Measurements from ENCODE around the gene REC114.

- TF ChIP-seq ZNF232 (CRISPR knock-in tag; IDR thresholded peaks at IDR 0.05) (no peak), E2F1 (CRISPR knock-in tag; IDR thresholded peaks at IDR 0.05) (no peak), ZBTB21 (CRISPR knock-in tag; IDR thresholded peaks at IDR 0.05; ENCODE audit: borderline replicate concordance) (no peak), ZNF219 (CRISPR knock-in tag; IDR thresholded peaks at IDR 0.05; ENCODE audit: borderline replicate concordance) (no peak), JUN (CRISPR knock-in tag; IDR thresholded peaks at IDR 0.05) (no peak), TCF7 (CRISPR knock-in tag; IDR thresholded peaks at IDR 0.05; ENCODE audit: low read depth) (no peak)
Measured at GRCh38 chr15:73436613-73437012, 6.4 kb upstream of the REC114 start.
